Trophoblast cell (in vitro differentiated cells and primary cell): ENCODE results near the gene ZNF778.
"Not testable (repeated sequence)": the region's sequence is repeated elsewhere in the genome, so short reads cannot be mapped to it uniquely, and the experiment has no call there.

Experiments used
- DNase-seq, 2 donors: peaks; one replicate each; pipeline ENCODE4 v3.0.0-alpha.2; 2016
- H2AFZ ChIP-seq: 2 replicates; pipeline ENCODE4 v1.6.1; 2013; ENCODE audit warnings: low read length, moderate library complexity, mild to moderate bottlenecking; ENCODE audit not compliant: insufficient read depth, poor library complexity
- H2AK5ac ChIP-seq: 2 replicates; pipeline ENCODE4 v1.6.1; 2013; ENCODE audit warnings: mild to moderate bottlenecking, low read length
- H2BK120ac ChIP-seq: 2 replicates; pipeline ENCODE4 v1.6.1; 2013; ENCODE audit warnings: low read length, mild to moderate bottlenecking, moderate library complexity; ENCODE audit not compliant: insufficient read depth, poor library complexity
- H2BK12ac ChIP-seq: 2 replicates; pipeline ENCODE4 v1.6.1; 2013; ENCODE audit warnings: mild to moderate bottlenecking, low read length, moderate library complexity
- H2BK5ac ChIP-seq: 2 replicates; pipeline ENCODE4 v1.6.1; 2013; ENCODE audit warnings: low read length, low read depth, moderate library complexity, mild to moderate bottlenecking; ENCODE audit not compliant: poor library complexity
- H3K14ac ChIP-seq: 2 replicates; pipeline ENCODE4 v1.6.1; 2013; ENCODE audit warnings: mild to moderate bottlenecking, low read length
- H3K18ac ChIP-seq: 2 replicates; pipeline ENCODE4 v1.6.1; 2013; ENCODE audit warnings: mild to moderate bottlenecking, low read length
- H3K23ac ChIP-seq: 2 replicates; pipeline ENCODE4 v1.6.1; 2013; ENCODE audit warnings: low read length
- H3K27ac ChIP-seq: 2 replicates; pipeline ENCODE4 v1.5.1; 2013; ENCODE audit warnings: low read depth, mild to moderate bottlenecking, inconsistent platforms, low read length, moderate library complexity
- H3K27me3 ChIP-seq: 2 replicates; pipeline ENCODE4 v1.6.1; 2013; ENCODE audit warnings: inconsistent platforms, mild to moderate bottlenecking, low read length, moderate library complexity; ENCODE audit not compliant: insufficient read depth
- H3K36me3 ChIP-seq, 2 experiments: 1 replicate in 1 of 2; 2 replicates in 1 of 2; pipeline ENCODE4 v1.6.1; 2013; ENCODE audit warnings: low read length in 2 of 2, mild to moderate bottlenecking in 2 of 2, moderate library complexity in 1 of 2; ENCODE audit not compliant: insufficient read depth in 2 of 2, control insufficient read depth in 1 of 2
- H3K4ac ChIP-seq: 2 replicates; pipeline ENCODE4 v1.6.1; 2013; ENCODE audit warnings: low read depth, mild to moderate bottlenecking, low read length, moderate library complexity
- H3K4me1 ChIP-seq, 2 experiments: 1 replicate in 1 of 2; 2 replicates in 1 of 2; pipeline ENCODE4 v1.6.1; 2013; ENCODE audit warnings: low read length in 2 of 2, mild to moderate bottlenecking in 2 of 2, moderate library complexity in 1 of 2; ENCODE audit not compliant: insufficient read depth in 2 of 2, control insufficient read depth in 1 of 2
- H3K4me2 ChIP-seq: 2 replicates; pipeline ENCODE4 v1.6.1; 2013; ENCODE audit warnings: inconsistent platforms, mild to moderate bottlenecking, low read length, moderate library complexity
- H3K4me3 ChIP-seq: 2 replicates; pipeline ENCODE4 v1.5.1; 2013; ENCODE audit warnings: mild to moderate bottlenecking, low read depth, low read length, inconsistent platforms
- H3K79me1 ChIP-seq: one replicate; pipeline ENCODE4 v1.6.1; 2013; ENCODE audit warnings: low read length
- H3K79me2 ChIP-seq: 2 replicates; pipeline ENCODE4 v1.6.1; 2013; ENCODE audit warnings: low read length, mild to moderate bottlenecking; ENCODE audit not compliant: control insufficient read depth, insufficient read depth, poor library complexity
- H3K9ac ChIP-seq: 2 replicates; pipeline ENCODE4 v1.6.1; 2013; ENCODE audit warnings: mild to moderate bottlenecking, low read length
- H3K9me3 ChIP-seq: 2 replicates; pipeline ENCODE4 v1.6.1; 2013; ENCODE audit warnings: low read depth, mild to moderate bottlenecking, control low read depth, inconsistent platforms, low read length; ENCODE audit not compliant: insufficient read depth
- H4K12ac ChIP-seq: 2 replicates; pipeline ENCODE4 v1.6.1; 2013; ENCODE audit warnings: low read depth, mild to moderate bottlenecking, low read length, moderate library complexity
- H4K8ac ChIP-seq: 2 replicates; pipeline ENCODE4 v1.6.1; 2013; ENCODE audit warnings: low read depth, mild to moderate bottlenecking, low read length, moderate library complexity
- H4K91ac ChIP-seq: one replicate; pipeline ENCODE4 v1.6.1; 2013; ENCODE audit warnings: low read depth, mild to moderate bottlenecking, low read length, moderate library complexity
- WGBS: extraction: QIAGEN DNeasy Blood & Tissue Kit; methylation state at CpG from one replicate; pipeline ENCODE4 v1.1.7; 2013; ENCODE audit warnings: missing lambda C conversion rate; ENCODE audit not compliant: insufficient read length, insufficient coverage; ENCODE audit errors: extremely low coverage; 5-methylcytosine and 5-hydroxymethylcytosine counted together

Gene ZNF778

DNA sequence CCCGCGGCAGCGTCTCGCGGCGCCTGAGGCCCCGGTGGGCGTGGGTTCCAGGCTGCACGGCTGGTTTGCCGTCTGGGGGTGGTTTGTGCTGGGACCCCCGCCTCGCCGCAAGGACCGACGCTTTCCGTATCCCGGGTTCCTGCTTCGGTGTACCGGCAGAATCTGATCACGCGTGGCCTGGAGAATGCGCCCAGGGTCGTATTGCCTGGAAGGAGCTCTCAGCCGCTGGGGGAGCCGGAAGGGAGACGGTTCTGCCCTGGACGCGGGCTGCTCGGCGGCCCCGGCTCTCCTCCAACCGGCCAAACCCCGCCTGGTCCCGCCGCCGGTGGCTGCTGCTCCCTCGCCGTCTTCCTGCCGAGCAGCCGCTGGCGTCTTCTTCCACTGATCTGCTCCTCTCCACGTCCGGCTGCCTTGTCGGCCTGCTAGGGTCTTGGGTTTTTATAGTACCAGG is 39.8 kb downstream of the ZNF778 start:
- DNase-seq = no peak
- Histone ChIP-seq H4K91ac (no peak overlapping the region), H3K4me2 (peak overlapping the region; percentile 40), H4K12ac (no peak overlapping the region), H3K27ac (no peak overlapping the region), H3K36me3 (no peaks in the 10 kb centered on the region), H3K14ac (no peak overlapping the region), H3K79me1 (peaks cover 2% of the 10 kb centered on the region), H3K9me3 (peaks cover 8% of the 10 kb centered on the region), H3K4me1 (peaks cover 2 to 3% of the 10 kb centered on the region in 2 experiments), H3K4me3 (peak overlapping the region; percentile 47), H3K9ac (no peak overlapping the region), H3K18ac (no peak overlapping the region), H3K27me3 (peaks cover 9% of the 10 kb centered on the region), H2BK12ac (no peak overlapping the region), H3K79me2 (no peaks in the 10 kb centered on the region), H2BK120ac (no peak overlapping the region), H2AFZ (peak overlapping the region; percentile 17), H2BK5ac (no peak overlapping the region), H3K23ac (no peak overlapping the region), H3K4ac (no peak overlapping the region), H2AK5ac (no peak overlapping the region), H4K8ac (no peak overlapping the region)
- WGBS = no CpG with 5 or more reads among the region's 44 CpGs

DNA sequence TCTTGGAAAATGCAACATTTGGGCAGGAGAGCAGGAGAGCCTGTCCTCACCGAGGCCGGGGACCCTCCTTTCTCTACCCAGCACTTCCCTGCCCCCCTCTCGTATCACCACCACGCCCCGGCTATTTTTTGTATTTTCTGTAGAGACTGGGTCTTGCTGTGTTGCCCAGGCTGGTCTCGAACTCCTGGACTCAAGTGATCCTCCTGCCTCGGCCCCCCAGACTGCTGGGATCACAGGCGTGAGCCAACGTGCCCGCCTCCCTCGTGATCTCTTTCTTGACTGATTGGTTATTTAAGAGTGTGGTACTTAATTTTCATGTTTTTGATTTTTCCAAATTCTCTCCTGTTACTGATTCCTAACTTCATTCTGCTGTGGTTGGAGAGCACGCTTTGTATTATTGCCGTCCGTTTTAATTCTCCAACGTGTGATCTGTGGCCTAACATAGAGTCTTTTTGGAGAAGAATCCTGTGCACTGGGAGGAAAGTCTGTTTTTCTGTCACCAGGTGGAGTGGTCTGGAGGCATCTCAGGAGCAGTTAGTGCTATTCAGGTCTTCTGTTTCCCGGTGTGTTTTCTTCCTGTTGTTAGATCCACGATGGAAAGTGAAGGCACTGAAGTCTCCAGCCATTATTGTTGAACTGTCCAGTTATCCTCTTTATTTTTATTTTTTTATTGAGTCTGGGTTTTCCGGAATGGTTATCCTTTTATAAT is 40.4 kb downstream of the ZNF778 start:
- no peak overlapping the region for H3K14ac ChIP-seq
- H3K4ac ChIP-seq = no peak overlapping the region
- H3K79me2 ChIP-seq = no peaks in the 10 kb centered on the region
- no peak for DNase-seq
- no peak overlapping the region for H3K4me3 ChIP-seq
- no peak overlapping the region for H3K18ac ChIP-seq
- no peak overlapping the region for H2BK5ac ChIP-seq
- H3K23ac ChIP-seq = no peak overlapping the region
- no peak overlapping the region for H2AFZ ChIP-seq
- no peak overlapping the region for H4K12ac ChIP-seq
- H3K27ac ChIP-seq = no peak overlapping the region
- H4K91ac ChIP-seq = no peak overlapping the region
- H2BK12ac ChIP-seq = no peak overlapping the region
- H3K9me3 ChIP-seq = peaks cover 8% of the 10 kb centered on the region
- H4K8ac ChIP-seq = no peak overlapping the region
- peak overlapping the region; percentile 40 for H3K4me2 ChIP-seq
- no CpG with 5 or more reads among the region's 18 CpGs for WGBS
- H3K36me3 ChIP-seq = no peaks in the 10 kb centered on the region
- no peak overlapping the region for H3K9ac ChIP-seq
- peaks cover 2% of the 10 kb centered on the region for H3K79me1 ChIP-seq
- H3K4me1 ChIP-seq = peaks cover 2 to 3% of the 10 kb centered on the region in 2 experiments
- no peak overlapping the region for H2AK5ac ChIP-seq
- H3K27me3 ChIP-seq = peaks cover 9% of the 10 kb centered on the region
- H2BK120ac ChIP-seq = no peak overlapping the region

DNA sequence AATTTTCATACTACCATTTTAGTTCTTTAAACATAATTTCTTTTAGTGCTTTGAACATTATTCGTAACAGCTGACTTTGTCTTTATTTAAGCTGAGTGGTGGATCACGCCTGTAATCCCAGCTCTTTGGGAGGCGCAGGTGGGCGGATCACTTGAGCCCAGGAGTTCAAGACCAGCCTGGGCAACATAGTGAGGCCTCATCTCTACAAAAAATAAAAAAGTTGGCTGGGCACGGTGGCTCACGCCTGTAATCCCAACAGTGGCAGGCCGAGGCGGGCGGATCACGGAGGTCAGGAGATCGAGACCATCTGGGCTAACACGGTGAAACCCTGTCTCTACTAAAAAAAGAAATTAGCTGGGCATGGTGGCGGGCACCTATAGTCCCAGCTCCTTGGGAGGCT is 42.4 kb downstream of the ZNF778 start:
- H3K36me3 ChIP-seq, H3K27ac ChIP-seq, H3K9ac ChIP-seq, H2BK12ac ChIP-seq, H4K91ac ChIP-seq, H3K27me3 ChIP-seq, H3K23ac ChIP-seq, H3K79me2 ChIP-seq, H3K4ac ChIP-seq, DNase-seq, H3K4me2 ChIP-seq, H3K79me1 ChIP-seq, H4K8ac ChIP-seq, H3K14ac ChIP-seq, H3K18ac ChIP-seq, H2BK120ac ChIP-seq, H3K4me3 ChIP-seq, H2AK5ac ChIP-seq, H2BK5ac ChIP-seq, H4K12ac ChIP-seq, H3K4me1 ChIP-seq, H2AFZ ChIP-seq: not testable (repeated sequence)
- peaks cover 12% of the 10 kb centered on the region for H3K9me3 ChIP-seq
- WGBS = no CpG with 5 or more reads among the region's 13 CpGs

DNA sequence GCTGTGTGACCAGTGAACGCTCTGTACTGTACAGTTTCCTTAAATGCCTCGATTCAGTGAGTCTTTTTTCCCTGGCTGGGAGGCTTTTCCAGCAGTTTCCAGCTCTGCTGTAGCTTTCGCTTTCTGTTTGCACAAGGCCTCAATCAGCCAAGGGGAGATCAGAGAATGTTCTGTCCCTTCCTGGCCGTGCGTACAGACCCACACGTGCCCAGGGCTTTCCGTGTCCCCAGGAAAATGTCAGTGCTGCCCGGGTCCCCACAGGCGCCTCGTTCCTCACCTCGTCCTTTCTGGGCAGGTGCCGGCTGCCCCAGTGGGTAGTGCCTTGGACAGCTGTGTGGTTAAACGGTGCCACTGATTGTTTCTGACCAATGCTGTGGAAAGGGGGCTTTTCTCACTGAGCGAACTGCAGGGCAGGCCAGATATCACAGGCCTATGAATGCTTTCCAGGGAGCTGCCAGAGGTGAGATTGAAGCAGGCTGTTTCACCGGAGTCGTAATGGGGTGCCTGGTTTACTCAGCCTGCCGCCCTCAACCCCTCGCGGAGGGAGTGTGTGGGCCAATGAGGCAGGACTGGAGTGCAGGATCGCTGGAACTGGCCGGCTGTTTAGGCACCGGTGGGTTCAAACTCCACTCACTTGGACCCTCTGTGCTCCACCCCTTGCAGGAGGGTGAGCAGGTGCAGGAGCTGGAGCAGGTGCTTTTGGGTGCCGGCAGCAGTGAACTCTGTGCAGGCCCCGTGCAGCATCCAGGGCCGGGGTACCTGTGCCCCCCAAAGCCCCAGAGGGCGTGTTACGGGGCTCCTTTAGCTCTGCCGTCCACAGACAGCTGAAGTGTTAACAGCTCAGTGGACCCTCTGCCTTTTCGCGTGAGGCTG is 44.4 kb downstream of the ZNF778 start:
- H3K36me3 ChIP-seq = peaks cover 22 to 26% of the 10 kb centered on the region in 2 experiments
- H2BK5ac ChIP-seq = no peak overlapping the region
- H2BK120ac ChIP-seq = no peak overlapping the region
- H3K27me3 ChIP-seq = peaks cover 5% of the 10 kb centered on the region
- H2AK5ac ChIP-seq = no peak overlapping the region
- H3K27ac ChIP-seq = no peak overlapping the region
- peaks cover 8% of the 10 kb centered on the region for H3K9me3 ChIP-seq
- H3K4me2 ChIP-seq = no peak overlapping the region
- no peak overlapping the region for H3K4me3 ChIP-seq
- WGBS = no CpG with 5 or more reads among the region's 30 CpGs
- no peak overlapping the region for H4K12ac ChIP-seq
- no peak overlapping the region for H3K9ac ChIP-seq
- no peak overlapping the region for H2AFZ ChIP-seq
- no peak overlapping the region for H2BK12ac ChIP-seq
- H3K4me1 ChIP-seq = peaks cover 0 to under 1% of the 10 kb centered on the region in 2 experiments
- no peak for DNase-seq
- no peak overlapping the region for H4K91ac ChIP-seq
- H3K79me1 ChIP-seq = peaks cover 2% of the 10 kb centered on the region
- H3K18ac ChIP-seq = no peak overlapping the region
- H3K14ac ChIP-seq = no peak overlapping the region
- no peak overlapping the region for H4K8ac ChIP-seq
- no peak overlapping the region for H3K23ac ChIP-seq
- no peaks in the 10 kb centered on the region for H3K79me2 ChIP-seq
- no peak overlapping the region for H3K4ac ChIP-seq
